T47D (cell line): Measurements from ENCODE around the gene MGAT2.

Source experiments
- DNase-seq, 2 experiments: peaks; one replicate each; pipeline versions ENCODE4 v3.0.0 to v3.0.0-alpha.2; 2011 to 2012; ENCODE audit warnings: low read depth in 1 of 2, low spot score in 1 of 2
- JUND ChIP-seq: IDR thresholded peaks from 2 replicates; pipeline ENCODE4 v1.6.1; 2012; ENCODE audit warnings: low read depth
- in situ Hi-C: cut with HindIII; loops from 2 replicates; pipeline ENCODE4 v1.10.0; 2016; ENCODE audit warnings: low sequenced_read_pairs, low pct_unique_long_range_greater_than_20kb

MGAT2 gene

GRCh38 chr14:49619730-49620129 lies 869 bp upstream of the MGAT2 start:
- DNase-seq, result no peak
- in situ Hi-C loops, result no loop called here
- no peak for TF ChIP-seq JUND

- in situ Hi-C loops, result no loop called here
- DNase-seq, result peak in 1 of 2 experiments; percentile 60
- TF ChIP-seq JUND, result no peak
Observed at GRCh38 chr14:49621114-49621881, 699 bp downstream of the MGAT2 start.

- no peak for DNase-seq
- in situ Hi-C loops, result no loop called here
- no peak for TF ChIP-seq JUND
Observed at GRCh38 chr14:49622022-49622607, 1.5 kb downstream of the MGAT2 start.

GRCh38 chr14:49623387-49623786 lies 2.8 kb downstream of the MGAT2 start:
- no peak for DNase-seq
- in situ Hi-C loops, result no loop called here
- TF ChIP-seq JUND, result no peak

GRCh38 chr14:49623941-49624839 lies 3.6 kb downstream of the MGAT2 start:
- DNase-seq, result no peak
- in situ Hi-C loops, result no loop called here
- no peak for TF ChIP-seq JUND

- TF ChIP-seq JUND, result no peak
- in situ Hi-C loops, result no loop called here
Observed at GRCh38 chr14:49633640-49634546, 13.3 kb downstream of the MGAT2 start.

GRCh38 chr14:49634547-49635334 lies 14.1 kb downstream of the MGAT2 start, which contains the start of gene DNAAF2:
DNAAF2 (minus strand) TSS chr14:49635244; CDS start chr14:49635149, 95 bp downstream.
- TF ChIP-seq JUND, result no peak
- DNase-seq, result peak; percentile 38 to 76
- in situ Hi-C loops, result no loop called here

More at GRCh38 chr14:49633640-49634546, 13.3 kb downstream of the MGAT2 start:
- DNase-seq, result peak; percentile 87 to 96

GRCh38 chr14:49636866-49637265 lies 16.3 kb downstream of the MGAT2 start:
- DNase-seq, result no peak
- TF ChIP-seq JUND, result no peak
- in situ Hi-C loops, result no loop called here

- TF ChIP-seq JUND, result no peak
- in situ Hi-C loops, result no loop called here
- no peak for DNase-seq
Observed at GRCh38 chr14:49637534-49638078, 17.0 kb downstream of the MGAT2 start.

- in situ Hi-C loops, result no loop called here
Observed at GRCh38 chr14:49640540-49641417, 20.2 kb downstream of the MGAT2 start.

More at GRCh38 chr14:49640540-49641417, 20.2 kb downstream of the MGAT2 start:
- no peak for DNase-seq
- TF ChIP-seq JUND, result no peak
